ENCODE data around the gene GFER. TPM values are rescaled to one million over a fixed set of nuclear protein-coding genes. Genes with fewer than 3 reads are reported as not detected.

Gene GFER
- total RNA-seq, 1 donor from 2014 or later: 19.7 TPM

GRCh38 chr16:2026461-2027023 lies 42.5 kb downstream of the GFER start, which contains the start of gene NHERF2:
TSS of gene NHERF2 (plus strand) at chr16:2026902. CDS start at chr16:2027006, 104 bp downstream.
- TF ChIP-seq CTCF (IDR thresholded peaks at IDR 0.05): no peak
- H3K4me3 Mint-ChIP-seq (ENCODE audit: unreplicated experiment): peak within 1 kb of the TSS; percentile 82
- no peaks in the 10 kb centered on the region for H3K9me3 Mint-ChIP-seq (ENCODE audit: low read depth)
- no peak for DNase-seq (ENCODE audit: low spot score)
- peaks cover 37% of the 10 kb centered on the region for H3K4me1 Mint-ChIP-seq (ENCODE audit: low read depth)
- H3K27me3 Mint-ChIP-seq (ENCODE audit: low read depth): peaks cover 2% of the 10 kb centered on the region
- no peaks in the 10 kb centered on the region for H3K36me3 Mint-ChIP-seq (ENCODE audit: low read depth)
- H3K27ac Mint-ChIP-seq (ENCODE audit: unreplicated experiment): no peak within 1 kb of the TSS

- no peak overlapping the region for H3K27ac Mint-ChIP-seq (ENCODE audit: unreplicated experiment)
- H3K27me3 Mint-ChIP-seq (ENCODE audit: low read depth): no peaks in the 10 kb centered on the region
- peak; percentile 33 for TF ChIP-seq CTCF (IDR thresholded peaks at IDR 0.05)
- peaks cover 41% of the 10 kb centered on the region for H3K4me1 Mint-ChIP-seq (ENCODE audit: low read depth)
- no peaks in the 10 kb centered on the region for H3K9me3 Mint-ChIP-seq (ENCODE audit: low read depth)
- DNase-seq (ENCODE audit: low spot score): no peak
- peak overlapping the region; percentile 82 for H3K4me3 Mint-ChIP-seq (ENCODE audit: unreplicated experiment)
- no peaks in the 10 kb centered on the region for H3K36me3 Mint-ChIP-seq (ENCODE audit: low read depth)
Observed at GRCh38 chr16:2027024-2028010, 43.3 kb downstream of the GFER start.

- peaks cover 41% of the 10 kb centered on the region for H3K4me1 Mint-ChIP-seq (ENCODE audit: low read depth)
- no peak for DNase-seq (ENCODE audit: low spot score)
- H3K27me3 Mint-ChIP-seq (ENCODE audit: low read depth): no peaks in the 10 kb centered on the region
- H3K27ac Mint-ChIP-seq (ENCODE audit: unreplicated experiment): no peak overlapping the region
- peak overlapping the region; percentile 82 for H3K4me3 Mint-ChIP-seq (ENCODE audit: unreplicated experiment)
- TF ChIP-seq CTCF (IDR thresholded peaks at IDR 0.05): no peak
- H3K9me3 Mint-ChIP-seq (ENCODE audit: low read depth): no peaks in the 10 kb centered on the region
- no peaks in the 10 kb centered on the region for H3K36me3 Mint-ChIP-seq (ENCODE audit: low read depth)
Observed at GRCh38 chr16:2028146-2028545, 44.2 kb downstream of the GFER start.

- Mint-ChIP-seq H3K4me1 (ENCODE audit: low read depth) (peaks cover 42% of the 10 kb centered on the region), H3K27ac (ENCODE audit: unreplicated experiment) (no peak overlapping the region), H3K36me3 (ENCODE audit: low read depth) (no peaks in the 10 kb centered on the region), H3K9me3 (ENCODE audit: low read depth) (no peaks in the 10 kb centered on the region), H3K27me3 (ENCODE audit: low read depth) (no peaks in the 10 kb centered on the region), H3K4me3 (ENCODE audit: unreplicated experiment) (peak overlapping the region; percentile 82)
- no peak for TF ChIP-seq CTCF (IDR thresholded peaks at IDR 0.05)
- peak; percentile 76 for DNase-seq (ENCODE audit: low spot score)
Observed at GRCh38 chr16:2028620-2029220, 44.7 kb downstream of the GFER start.

GRCh38 chr16:2029350-2029749 lies 45.4 kb downstream of the GFER start:
- peak; percentile 76 for DNase-seq (ENCODE audit: low spot score)
- Mint-ChIP-seq H3K4me3 (ENCODE audit: unreplicated experiment) (no peak overlapping the region), H3K9me3 (ENCODE audit: low read depth) (no peaks in the 10 kb centered on the region), H3K27ac (ENCODE audit: unreplicated experiment) (no peak overlapping the region), H3K36me3 (ENCODE audit: low read depth) (no peaks in the 10 kb centered on the region), H3K4me1 (ENCODE audit: low read depth) (peaks cover 43% of the 10 kb centered on the region), H3K27me3 (ENCODE audit: low read depth) (no peaks in the 10 kb centered on the region)
- TF ChIP-seq CTCF (IDR thresholded peaks at IDR 0.05): no peak
